H54 (cell line): ENCODE results near the gene OR5AL1.
"Not testable (repeated sequence)": the region's sequence is repeated elsewhere in the genome, so short reads cannot be mapped to it uniquely, and the experiment has no call there.

Experiments
- DNase-seq: peaks from one replicate; pipeline ENCODE4 v3.0.0; 2011; ENCODE audit warnings: low spot score, mixed read lengths; ENCODE audit not compliant: insufficient read length
- FAIRE-seq: peaks from 3 replicates; lab custom pipeline; 2011; peaks lifted over from hg19 to GRCh38; lab: Jason Lieb, UNC
- POLR2A ChIP-seq: IDR thresholded peaks from 2 replicates; pipeline ENCODE4 v1.6.1; 2011; ENCODE audit warnings: low read depth, mild to moderate bottlenecking, low read length

OR5AL1 gene

GRCh38 chr11:56412396-56412795 is at the start of gene OR5AL1:
TSS of gene OR5AL1 (plus strand) at chr11:56412696.
- FAIRE-seq (no peak), DNase-seq (no peak)
- no peak for TF ChIP-seq POLR2A

DNA sequence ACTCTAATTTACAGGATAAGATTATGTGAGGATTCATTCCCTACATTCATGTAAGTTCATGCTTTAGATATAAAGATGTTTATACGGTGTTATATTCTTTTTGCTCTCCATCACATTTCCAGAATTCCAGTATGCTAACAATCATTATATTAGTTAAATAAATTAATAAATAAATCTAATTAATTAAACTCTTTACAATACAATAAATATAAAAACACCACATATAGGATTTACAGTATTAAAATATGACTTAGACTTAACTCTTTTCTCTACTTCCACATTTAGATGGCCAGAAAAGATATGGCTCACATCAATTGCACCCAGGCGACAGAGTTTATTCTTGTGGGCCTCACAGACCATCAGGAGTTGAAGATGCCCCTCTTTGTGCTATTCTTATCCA is 37.2 kb upstream of the OR5AL1 start, which contains the start of gene OR8U1:
Gene OR8U1, plus strand, starts transcription at position 301 of the 400 bp plus-strand sequence. Its CDS starts 0 bp downstream, at position 301.
- no peak for FAIRE-seq
- TF ChIP-seq POLR2A, result no peak
- no peak for DNase-seq

- DNase-seq, result no peak
- no peak for FAIRE-seq
- TF ChIP-seq POLR2A, result no peak
Measured at GRCh38 chr11:56380120-56380519, 32.4 kb upstream of the OR5AL1 start.

- DNase-seq (no peak), FAIRE-seq (no peak)
- no peak for TF ChIP-seq POLR2A
Measured at GRCh38 chr11:56394381-56394780, 18.1 kb upstream of the OR5AL1 start.

- FAIRE-seq (no peak), DNase-seq (no peak)
Measured at GRCh38 chr11:56396047-56396446, 16.4 kb upstream of the OR5AL1 start.

DNA sequence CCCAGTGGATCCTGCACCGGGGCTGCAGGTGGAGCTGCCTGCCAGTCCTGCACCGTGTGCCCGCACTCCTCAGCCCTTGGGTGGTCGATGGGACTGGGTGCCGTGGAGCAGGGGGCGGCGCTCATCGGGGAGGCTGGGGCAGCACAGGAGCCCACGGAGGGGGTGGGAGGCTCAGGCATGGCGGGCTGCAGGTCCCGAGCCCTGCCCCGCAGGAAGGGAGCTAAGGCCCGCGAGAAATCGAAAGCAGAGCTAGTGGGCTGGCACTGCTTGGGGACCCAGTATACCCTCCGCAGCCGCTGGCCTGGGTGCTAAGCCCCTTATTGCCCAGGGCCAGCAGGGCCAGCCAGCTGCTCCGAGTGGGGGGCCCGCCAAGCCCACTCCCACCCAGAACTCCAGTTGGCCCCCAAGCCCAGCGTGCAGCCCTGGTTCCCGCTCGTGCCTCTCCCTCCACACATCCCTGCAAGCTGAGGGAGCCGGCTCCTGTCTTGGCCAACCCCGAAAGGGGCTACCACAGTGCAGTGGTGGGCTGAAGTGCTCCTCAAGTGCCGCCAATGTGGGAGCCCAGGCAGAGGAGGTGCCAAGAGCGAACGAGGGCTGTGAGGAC is 10.5 kb upstream of the OR5AL1 start:
- not testable (repeated sequence) for FAIRE-seq, DNase-seq

More at GRCh38 chr11:56396047-56396446, 16.4 kb upstream of the OR5AL1 start:
- TF ChIP-seq POLR2A, result no peak

DNA sequence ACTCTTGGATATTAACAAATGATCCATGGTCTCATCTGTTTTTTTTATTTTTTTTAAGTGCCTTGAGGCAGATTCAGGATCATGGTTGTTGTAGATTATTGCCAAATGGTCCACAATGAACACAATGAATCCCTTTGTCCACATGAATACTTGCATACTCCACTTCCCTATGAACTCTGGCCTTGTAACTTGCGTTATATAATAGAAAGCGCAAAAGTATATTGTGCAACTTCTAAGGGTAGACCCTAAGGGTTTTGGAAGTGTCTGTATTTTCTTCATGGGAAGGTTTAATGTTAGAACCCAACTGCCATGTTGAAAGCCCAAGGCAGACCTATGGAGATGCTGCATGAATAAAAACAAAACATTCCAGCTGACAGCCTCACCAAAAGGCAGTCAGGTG is 8.1 kb upstream of the OR5AL1 start:
- FAIRE-seq (no peak), DNase-seq (no peak)

DNA sequence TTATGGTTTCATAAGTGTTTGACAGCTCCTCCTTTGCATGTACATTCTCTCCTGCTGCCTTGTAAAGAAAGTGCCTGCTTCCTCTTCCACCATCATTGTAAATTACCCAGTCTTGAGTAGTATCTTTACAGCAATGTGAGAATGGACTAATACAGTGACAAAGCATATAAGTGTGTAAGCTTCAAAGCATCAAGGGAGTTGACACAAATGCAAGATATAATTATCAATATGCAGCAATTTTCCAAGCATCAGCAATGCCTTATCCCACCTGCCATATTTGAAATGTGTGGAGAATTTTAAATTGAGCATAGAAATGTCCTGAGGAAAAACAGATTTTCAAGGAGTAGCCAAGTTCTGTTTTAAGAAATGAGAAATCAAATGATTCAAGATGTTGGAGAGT is 1.7 kb upstream of the OR5AL1 start:
- FAIRE-seq (no peak), DNase-seq (no peak)
- no peak for TF ChIP-seq POLR2A

More for the DNA sequence above, 8.1 kb upstream of the OR5AL1 start:
- TF ChIP-seq POLR2A, result no peak

DNA sequence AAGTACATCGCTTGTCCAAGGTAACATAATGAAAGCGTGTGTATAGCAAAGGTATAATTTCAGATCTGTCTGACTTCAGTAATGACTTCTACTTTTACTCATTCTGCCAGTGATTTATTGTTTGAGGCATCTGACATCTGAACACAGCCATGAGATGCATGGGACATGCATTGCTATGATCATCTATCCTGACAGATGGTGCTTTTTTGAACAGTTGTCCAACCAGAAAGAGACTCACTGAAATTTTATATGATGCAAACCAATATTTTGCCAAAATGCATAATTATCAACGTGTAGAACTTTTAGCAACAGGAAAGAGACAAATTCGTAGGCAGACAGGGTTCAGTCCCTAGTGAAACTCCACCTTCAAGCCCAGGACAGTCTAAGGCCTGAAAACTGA is 41.0 kb downstream of the OR5AL1 start:
- FAIRE-seq (no peak), DNase-seq (no peak)
- no peak for TF ChIP-seq POLR2A

DNA sequence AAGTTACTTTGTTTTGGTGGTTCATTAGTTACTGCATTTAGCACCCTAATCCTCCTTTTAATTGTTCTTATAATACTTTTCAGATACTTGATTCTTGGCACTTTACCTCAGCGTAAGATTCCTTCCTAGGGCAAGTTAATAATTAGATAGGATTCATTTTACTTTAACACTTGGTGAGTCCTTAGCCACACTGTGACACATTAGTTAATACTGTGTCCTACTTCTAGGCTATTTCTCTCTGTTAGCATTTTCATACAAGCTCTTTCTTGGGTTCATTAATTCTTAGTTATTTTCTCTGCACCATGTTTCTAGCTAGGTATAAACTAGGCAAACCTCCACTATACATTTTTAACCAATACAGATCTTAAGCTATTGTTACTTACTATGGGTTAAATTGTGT is 44.6 kb downstream of the OR5AL1 start:
- DNase-seq, result no peak
- TF ChIP-seq POLR2A, result no peak
- no peak for FAIRE-seq
